Activated CD8-positive, alpha-beta T cell treated with anti-CD3 and anti-CD28 coated beads for 36 hours (primary cell): ENCODE measurements around the gene STYXL1. TPM values are rescaled to one million over a fixed set of nuclear protein-coding genes. Genes with fewer than 3 reads are reported as not detected.
"Not testable (repeated sequence)": the region's sequence is repeated elsewhere in the genome, so short reads cannot be mapped to it uniquely, and the experiment has no call there.

Experiments used
- ATAC-seq: fragments of 200-7000 bp; cut with Tn5 transposase; one replicate; pipeline ENCODE4 v1.10.0; 2021; ENCODE audit warnings: mild to moderate bottlenecking, moderate library complexity
- CTCF ChIA-PET: fragments of 350-600 bp; sonication (Branson Sonifier 250); formaldehyde crosslinking; loops from one replicate; lab custom pipeline; 2021; ENCODE audit warnings: antibody characterized with exemption; lab: Charles Lee
- POLR2A ChIA-PET: fragments of 350-600 bp; sonication (Branson Sonifier 250); formaldehyde crosslinking; loops from one replicate; lab custom pipeline; 2021; ENCODE audit warnings: antibody characterized with exemption; lab: Charles Lee
- DNase-seq: peaks from one replicate; pipeline ENCODE4 v3.0.0-alpha.2; 2020
- H3K27ac Mint-ChIP-seq: one replicate; pipeline ENCODE4 v1.8.0; 2021; ENCODE audit warnings: mild to moderate bottlenecking, mixed read lengths
- H3K27me3 Mint-ChIP-seq: one replicate; pipeline ENCODE4 v1.8.0; 2021; ENCODE audit warnings: mixed read lengths
- H3K36me3 Mint-ChIP-seq: one replicate; pipeline ENCODE4 v1.8.0; 2021; ENCODE audit warnings: low read depth, mixed read lengths
- H3K4me1 Mint-ChIP-seq: one replicate; pipeline ENCODE4 v1.8.0; 2021; ENCODE audit warnings: low read depth, mixed read lengths
- H3K4me3 Mint-ChIP-seq: one replicate; pipeline ENCODE4 v1.8.0; 2021; ENCODE audit warnings: mild to moderate bottlenecking, moderate library complexity, mixed read lengths
- H3K9me3 Mint-ChIP-seq: one replicate; pipeline ENCODE4 v1.8.0; 2021; ENCODE audit warnings: mixed read lengths
- intact Hi-C: fragments of 100-400 bp; cut with micrococcal nuclease; formaldehyde crosslinking; loops from one replicate; pipeline ENCODE4 v1.10.0; 2022
- total RNA-seq, 2 experiments: library from RNA; stranded (reverse); gene quantifications; one replicate each; pipeline ENCODE4 v1.2.3, GENCODE V29; 2021
- TF ChIP-seq, protein P1 (sequence below): fragments of 200-600 bp; IDR thresholded peaks from one replicate; pipeline ENCODE4 v1.8.0; 2022; ENCODE audit warnings: antibody characterized with exemption, mild to moderate bottlenecking

The STYXL1 gene
- total RNA-seq, 2 experiments from 2014 or later, result 25.9 to 26.9 TPM

DNA sequence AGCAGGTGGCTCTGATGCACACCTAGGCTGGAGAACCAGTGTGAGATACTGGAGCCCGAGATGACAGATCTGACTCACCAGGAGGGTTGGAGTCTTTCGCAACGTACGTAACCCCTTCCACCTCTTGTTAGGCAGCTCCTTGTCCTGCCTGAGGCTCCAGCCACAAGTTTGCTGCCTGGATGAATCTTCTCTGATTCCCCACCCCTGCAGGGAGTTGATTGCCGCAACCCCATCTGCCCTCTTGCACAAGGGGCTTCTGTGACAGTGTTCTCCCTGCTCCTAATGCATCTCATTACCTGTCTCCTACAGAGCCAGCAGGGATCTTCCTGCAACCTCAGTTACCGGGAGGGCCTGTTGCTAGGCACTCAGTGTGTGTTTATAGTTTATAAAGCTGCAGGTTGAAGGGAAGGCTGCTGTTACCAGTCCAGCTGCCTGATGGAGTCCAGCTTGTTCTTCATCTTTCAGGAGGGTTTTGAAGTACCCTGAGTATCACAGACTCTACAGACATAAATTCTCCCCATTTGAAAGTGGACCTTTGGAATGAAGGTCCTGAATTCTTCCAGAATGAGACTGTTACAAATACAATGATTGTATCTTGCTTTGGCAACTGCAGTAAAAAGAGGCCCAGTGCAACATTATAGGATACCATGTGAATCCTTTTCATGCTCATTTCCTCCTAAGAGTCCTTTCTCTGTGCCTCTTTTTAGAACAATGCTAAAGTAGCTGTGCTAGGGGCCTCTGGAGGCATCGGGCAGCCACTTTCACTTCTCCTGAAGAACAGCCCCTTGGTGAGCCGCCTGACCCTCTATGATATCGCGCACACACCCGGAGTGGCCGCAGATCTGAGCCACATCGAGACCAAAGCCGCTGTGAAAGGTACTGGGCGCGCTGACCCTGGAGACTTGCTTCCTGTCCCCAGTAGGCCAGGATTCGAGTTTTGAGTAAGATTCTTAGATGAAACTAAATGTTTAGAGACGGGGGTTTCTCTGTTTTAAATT lies 6.6 kb upstream of the STYXL1 start:
- POLR2A ChIA-PET, result interaction anchor here (1.1 kb wide), 1 partner anchor 17 kb away, joined by 3 read pairs; no protein-coding TSS in a partner anchor
- TF ChIP-seq, protein P1, sequence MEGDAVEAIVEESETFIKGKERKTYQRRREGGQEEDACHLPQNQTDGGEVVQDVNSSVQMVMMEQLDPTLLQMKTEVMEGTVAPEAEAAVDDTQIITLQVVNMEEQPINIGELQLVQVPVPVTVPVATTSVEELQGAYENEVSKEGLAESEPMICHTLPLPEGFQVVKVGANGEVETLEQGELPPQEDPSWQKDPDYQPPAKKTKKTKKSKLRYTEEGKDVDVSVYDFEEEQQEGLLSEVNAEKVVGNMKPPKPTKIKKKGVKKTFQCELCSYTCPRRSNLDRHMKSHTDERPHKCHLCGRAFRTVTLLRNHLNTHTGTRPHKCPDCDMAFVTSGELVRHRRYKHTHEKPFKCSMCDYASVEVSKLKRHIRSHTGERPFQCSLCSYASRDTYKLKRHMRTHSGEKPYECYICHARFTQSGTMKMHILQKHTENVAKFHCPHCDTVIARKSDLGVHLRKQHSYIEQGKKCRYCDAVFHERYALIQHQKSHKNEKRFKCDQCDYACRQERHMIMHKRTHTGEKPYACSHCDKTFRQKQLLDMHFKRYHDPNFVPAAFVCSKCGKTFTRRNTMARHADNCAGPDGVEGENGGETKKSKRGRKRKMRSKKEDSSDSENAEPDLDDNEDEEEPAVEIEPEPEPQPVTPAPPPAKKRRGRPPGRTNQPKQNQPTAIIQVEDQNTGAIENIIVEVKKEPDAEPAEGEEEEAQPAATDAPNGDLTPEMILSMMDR, result no peak
- no peak overlapping the region for H3K27ac Mint-ChIP-seq
- no peaks in the 10 kb centered on the region for H3K9me3 Mint-ChIP-seq
- no peaks in the 10 kb centered on the region for H3K27me3 Mint-ChIP-seq
- H3K36me3 Mint-ChIP-seq, result peaks cover 48% of the 10 kb centered on the region
- ATAC-seq, result no peak
- H3K4me1 Mint-ChIP-seq, result peaks cover 20% of the 10 kb centered on the region
- no peak for DNase-seq
- intact Hi-C loops, result no loop called here
- H3K4me3 Mint-ChIP-seq, result no peak overlapping the region
- CTCF ChIA-PET, result no interaction called here

- H3K4me3 Mint-ChIP-seq, result no peak overlapping the region
- H3K4me1 Mint-ChIP-seq, result peaks cover 28% of the 10 kb centered on the region
- intact Hi-C loops, result no loop called here
- ChIA-PET CTCF (no interaction called here), POLR2A (interaction anchor here (1.1 kb wide), 1 partner anchor 16 kb away, joined by 3 read pairs; no protein-coding TSS in a partner anchor)
- H3K27me3 Mint-ChIP-seq, result no peaks in the 10 kb centered on the region
- H3K36me3 Mint-ChIP-seq, result peaks cover 50% of the 10 kb centered on the region
- no peak for ATAC-seq
- TF ChIP-seq, protein P1, result no peak
- DNase-seq, result no peak
- no peak overlapping the region for H3K27ac Mint-ChIP-seq
- H3K9me3 Mint-ChIP-seq, result no peaks in the 10 kb centered on the region
Measured at GRCh38 chr7:76053461-76053860, 5.7 kb upstream of the STYXL1 start.

- CTCF ChIA-PET, ATAC-seq, H3K9me3 Mint-ChIP-seq, intact Hi-C loops, H3K4me3 Mint-ChIP-seq, DNase-seq, H3K27me3 Mint-ChIP-seq: not testable (repeated sequence)
- Mint-ChIP-seq H3K27ac (peak overlapping the region; percentile 29), H3K4me1 (peaks cover 28% of the 10 kb centered on the region), H3K36me3 (peaks cover 48% of the 10 kb centered on the region)
- POLR2A ChIA-PET, result interaction anchor here (0.7 to 1.5 kb wide), 3 partner anchors 13 to 1431 kb away, joined by 3 to 5 read pairs (median 3); no protein-coding TSS in a partner anchor
Measured at GRCh38 chr7:76052681-76053080, 4.9 kb upstream of the STYXL1 start.

GRCh38 chr7:76051840-76052239 lies 4.0 kb upstream of the STYXL1 start:
- no peaks in the 10 kb centered on the region for H3K27me3 Mint-ChIP-seq

GRCh38 chr7:76050545-76050944 lies 2.7 kb upstream of the STYXL1 start:
- DNase-seq (no peak), ATAC-seq (no peak)
- Mint-ChIP-seq H3K27ac (peak overlapping the region; percentile 9), H3K4me3 (peak overlapping the region; percentile 1), H3K4me1 (peaks cover 33% of the 10 kb centered on the region), H3K36me3 (peaks cover 44% of the 10 kb centered on the region), H3K27me3 (no peaks in the 10 kb centered on the region), H3K9me3 (no peaks in the 10 kb centered on the region)
- intact Hi-C loops, result no loop called here
- CTCF ChIA-PET, result interaction anchor here (0.6 kb wide), 1 partner anchor 78 kb away, joined by 3 read pairs; no protein-coding TSS in a partner anchor
- POLR2A ChIA-PET, result interaction anchor here (0.9 to 1.0 kb wide), 2 partner anchors 11 to 75 kb away, joined by 3 to 4 read pairs; no protein-coding TSS in a partner anchor
- TF ChIP-seq, protein P1, result no peak

More at GRCh38 chr7:76051840-76052239, 4.0 kb upstream of the STYXL1 start:
- H3K36me3 Mint-ChIP-seq, result peaks cover 41% of the 10 kb centered on the region
- H3K9me3 Mint-ChIP-seq, result no peaks in the 10 kb centered on the region
- ATAC-seq (no peak), DNase-seq (no peak)
- ChIA-PET POLR2A (interaction anchor here (1.5 kb wide), 1 partner anchor 14 kb away, joined by 5 read pairs; no protein-coding TSS in a partner anchor), CTCF (no interaction called here)
- H3K4me1 Mint-ChIP-seq, result peaks cover 28% of the 10 kb centered on the region
- H3K27ac Mint-ChIP-seq, result peak overlapping the region; percentile 57
- no peak overlapping the region for H3K4me3 Mint-ChIP-seq
- intact Hi-C loops, result no loop called here
- TF ChIP-seq, protein P1, result no peak
